NT2/D1 (cell line): ENCODE results near the gene AFF1.
"Not testable (repeated sequence)": the region's sequence is repeated elsewhere in the genome, so short reads cannot be mapped to it uniquely, and the experiment has no call there.

Source experiments
- DNase-seq: peaks from one replicate; pipeline ENCODE4 v3.0.0-alpha.2; 2011; ENCODE audit warnings: low read depth, low spot score
- H3K27me3 ChIP-seq: 2 replicates; pipeline ENCODE4 v1.6.0; 2011; ENCODE audit warnings: mild to moderate bottlenecking; ENCODE audit not compliant: insufficient read length, insufficient read depth
- H3K36me3 ChIP-seq: 2 replicates; pipeline ENCODE4 v1.6.1; 2011; ENCODE audit warnings: mild to moderate bottlenecking, low read length, mixed read lengths; ENCODE audit not compliant: insufficient read depth, insufficient read length
- H3K4me1 ChIP-seq: 2 replicates; pipeline ENCODE4 v1.5.1; 2011; ENCODE audit not compliant: insufficient read depth, insufficient read length
- H3K4me3 ChIP-seq: 2 replicates; pipeline ENCODE4 v1.5.1; 2011; ENCODE audit warnings: low read depth; ENCODE audit not compliant: insufficient read length
- H3K9ac ChIP-seq: 2 replicates; pipeline ENCODE4 v1.6.0; 2011; ENCODE audit warnings: low read depth; ENCODE audit not compliant: insufficient read length
- H3K9me3 ChIP-seq: 2 replicates; pipeline ENCODE4 v1.5.1; 2011; ENCODE audit warnings: mild to moderate bottlenecking, low read length; ENCODE audit not compliant: insufficient read depth
- SUZ12 ChIP-seq: IDR thresholded peaks from 2 replicates; pipeline ENCODE4 v1.6.1; 2011; ENCODE audit not compliant: insufficient read length, insufficient read depth; ENCODE audit errors: extremely low read depth
- YY1 ChIP-seq: IDR thresholded peaks from 2 replicates; pipeline ENCODE4 v1.6.1; 2011; ENCODE audit not compliant: insufficient read length, insufficient read depth
- ZNF274 ChIP-seq: IDR thresholded peaks from 2 replicates; pipeline ENCODE4 v1.6.1; 2011; ENCODE audit warnings: mild to moderate bottlenecking, low read depth, low read length

The AFF1 gene

GRCh38 chr4:87129681-87130080 is 194.9 kb downstream of the AFF1 start:
- DNase-seq = no peak
- TF ChIP-seq SUZ12 (no peak), ZNF274 (no peak), YY1 (no peak)
- peaks cover 65% of the 10 kb centered on the region for H3K36me3 ChIP-seq
- H3K9ac ChIP-seq = no peak overlapping the region
- no peaks in the 10 kb centered on the region for H3K27me3 ChIP-seq
- no peak overlapping the region for H3K4me3 ChIP-seq
- H3K4me1 ChIP-seq = no peaks in the 10 kb centered on the region
- no peaks in the 10 kb centered on the region for H3K9me3 ChIP-seq

- Histone ChIP-seq H3K9ac (no peak overlapping the region), H3K4me3 (no peak overlapping the region), H3K9me3 (no peaks in the 10 kb centered on the region), H3K4me1 (no peaks in the 10 kb centered on the region), H3K27me3 (no peaks in the 10 kb centered on the region), H3K36me3 (peaks cover 62% of the 10 kb centered on the region)
- no peak for DNase-seq
- TF ChIP-seq YY1 = no peak
- no peak for TF ChIP-seq SUZ12
- TF ChIP-seq ZNF274 = no peak
Observed at GRCh38 chr4:87130985-87131703, 196.3 kb downstream of the AFF1 start.

- H3K9me3 ChIP-seq = no peaks in the 10 kb centered on the region
- no peaks in the 10 kb centered on the region for H3K4me1 ChIP-seq
- no peak for DNase-seq
- TF ChIP-seq SUZ12 = no peak
- no peak for TF ChIP-seq YY1
- TF ChIP-seq ZNF274 = no peak
- no peak overlapping the region for H3K9ac ChIP-seq
- H3K27me3 ChIP-seq = no peaks in the 10 kb centered on the region
- H3K4me3 ChIP-seq = no peak overlapping the region
- H3K36me3 ChIP-seq = peaks cover 64% of the 10 kb centered on the region
Observed at GRCh38 chr4:87132035-87132434, 197.2 kb downstream of the AFF1 start.

GRCh38 chr4:87133183-87133582 is 198.4 kb downstream of the AFF1 start:
- H3K9ac ChIP-seq = no peak overlapping the region
- no peaks in the 10 kb centered on the region for H3K4me1 ChIP-seq
- no peak for TF ChIP-seq YY1
- no peak for TF ChIP-seq SUZ12
- no peak for TF ChIP-seq ZNF274
- no peaks in the 10 kb centered on the region for H3K9me3 ChIP-seq
- no peak for DNase-seq
- H3K36me3 ChIP-seq = peaks cover 59% of the 10 kb centered on the region
- no peaks in the 10 kb centered on the region for H3K27me3 ChIP-seq
- no peak overlapping the region for H3K4me3 ChIP-seq

- TF ChIP-seq SUZ12 (no peak), YY1 (no peak)
- Histone ChIP-seq H3K27me3 (no peaks in the 10 kb centered on the region), H3K9me3 (no peaks in the 10 kb centered on the region), H3K36me3 (peaks cover 52% of the 10 kb centered on the region), H3K4me1 (no peaks in the 10 kb centered on the region), H3K4me3 (no peak overlapping the region), H3K9ac (no peak overlapping the region)
- DNase-seq = no peak
Observed at GRCh38 chr4:87134122-87134521, 199.3 kb downstream of the AFF1 start.

- TF ChIP-seq ZNF274 (no peak), YY1 (no peak), SUZ12 (no peak)
- Histone ChIP-seq H3K9ac (no peak overlapping the region), H3K36me3 (peaks cover 20% of the 10 kb centered on the region), H3K27me3 (no peaks in the 10 kb centered on the region), H3K4me1 (no peaks in the 10 kb centered on the region), H3K4me3 (no peak overlapping the region), H3K9me3 (no peaks in the 10 kb centered on the region)
- DNase-seq = no peak
Observed at GRCh38 chr4:87141428-87141827, 206.6 kb downstream of the AFF1 start.

- Histone ChIP-seq H3K4me1 (no peaks in the 10 kb centered on the region), H3K27me3 (no peaks in the 10 kb centered on the region), H3K9me3 (no peaks in the 10 kb centered on the region), H3K36me3 (peaks cover 11% of the 10 kb centered on the region), H3K4me3 (no peak overlapping the region), H3K9ac (no peak overlapping the region)
- TF ChIP-seq ZNF274 (no peak), YY1 (no peak), SUZ12 (no peak)
- no peak for DNase-seq
Observed at GRCh38 chr4:87144356-87144755, 209.5 kb downstream of the AFF1 start.

- not testable (repeated sequence) for H3K9ac ChIP-seq, DNase-seq, H3K27me3 ChIP-seq, H3K4me3 ChIP-seq, H3K9me3 ChIP-seq, H3K4me1 ChIP-seq, H3K36me3 ChIP-seq
Observed at GRCh38 chr4:87145934-87146333, 211.1 kb downstream of the AFF1 start.
